Ascending aorta (tissue), 2 donors: ENCODE data around the gene CDK11B. TPM values are rescaled to one million over a fixed set of nuclear protein-coding genes. Genes with fewer than 3 reads are reported as not detected.
"Not testable (repeated sequence)": the region's sequence is repeated elsewhere in the genome, so short reads cannot be mapped to it uniquely, and the experiment has no call there.

Experiments
- DNase-seq, 2 donors: peaks; one replicate each; pipeline ENCODE4 v3.0.0-alpha.2; 2019; ENCODE audit warnings: low spot score in 2 of 2
- H3K27ac ChIP-seq, 2 donors: fragments of 200-600 bp; sonication (generic); one replicate each; pipeline ENCODE4 v1.5.1; 2016 to 2017; ENCODE audit warnings: mild to moderate bottlenecking in 1 of 2
- H3K27me3 ChIP-seq: fragments of 200-600 bp; sonication (generic); one replicate; pipeline ENCODE4 v1.5.1; 2017
- H3K36me3 ChIP-seq, 2 donors: fragments of 200-600 bp; sonication (generic); one replicate each; pipeline ENCODE4 v1.5.1; 2016
- H3K4me1 ChIP-seq, 2 donors: fragments of 200-600 bp; sonication (generic); one replicate each; pipeline ENCODE4 v1.5.1; 2016 to 2017; ENCODE audit warnings: mild to moderate bottlenecking in 1 of 2
- H3K4me3 ChIP-seq, 2 donors: fragments of 200-600 bp; sonication (generic); one replicate each; pipeline ENCODE4 v1.5.1; 2016 to 2017; ENCODE audit warnings: mild to moderate bottlenecking in 1 of 2
- H3K9me3 ChIP-seq, 2 donors: fragments of 200-600 bp; sonication (generic); one replicate each; pipeline ENCODE4 v1.5.1; 2016
- CTCF ChIP-seq, 3 experiments: fragments of 200-600 bp in 2 of 3; fragments of 450-650 bp in 1 of 3; sonication (generic) in 2 of 3; IDR thresholded peaks; one replicate each; pipeline ENCODE4 v1.5.1; 2016 to 2019; ENCODE audit warnings: antibody characterized with exemption in 3 of 3, mild to moderate bottlenecking in 1 of 3, moderate library complexity in 1 of 3
- intact Hi-C: fragments of 100-400 bp; cut with DNase I; formaldehyde crosslinking; loops from one replicate; pipeline ENCODE4 v1.15.1; 2023
- total RNA-seq: library from RNA; depleted of rRNA; stranded (reverse); fragments of >200 nt; gene quantifications from one replicate; pipeline ENCODE4 v1.1.0, GENCODE V29; 2016

CDK11B gene
- total RNA-seq, 1 donor from 2014 or later = 24.8 TPM

DNA sequence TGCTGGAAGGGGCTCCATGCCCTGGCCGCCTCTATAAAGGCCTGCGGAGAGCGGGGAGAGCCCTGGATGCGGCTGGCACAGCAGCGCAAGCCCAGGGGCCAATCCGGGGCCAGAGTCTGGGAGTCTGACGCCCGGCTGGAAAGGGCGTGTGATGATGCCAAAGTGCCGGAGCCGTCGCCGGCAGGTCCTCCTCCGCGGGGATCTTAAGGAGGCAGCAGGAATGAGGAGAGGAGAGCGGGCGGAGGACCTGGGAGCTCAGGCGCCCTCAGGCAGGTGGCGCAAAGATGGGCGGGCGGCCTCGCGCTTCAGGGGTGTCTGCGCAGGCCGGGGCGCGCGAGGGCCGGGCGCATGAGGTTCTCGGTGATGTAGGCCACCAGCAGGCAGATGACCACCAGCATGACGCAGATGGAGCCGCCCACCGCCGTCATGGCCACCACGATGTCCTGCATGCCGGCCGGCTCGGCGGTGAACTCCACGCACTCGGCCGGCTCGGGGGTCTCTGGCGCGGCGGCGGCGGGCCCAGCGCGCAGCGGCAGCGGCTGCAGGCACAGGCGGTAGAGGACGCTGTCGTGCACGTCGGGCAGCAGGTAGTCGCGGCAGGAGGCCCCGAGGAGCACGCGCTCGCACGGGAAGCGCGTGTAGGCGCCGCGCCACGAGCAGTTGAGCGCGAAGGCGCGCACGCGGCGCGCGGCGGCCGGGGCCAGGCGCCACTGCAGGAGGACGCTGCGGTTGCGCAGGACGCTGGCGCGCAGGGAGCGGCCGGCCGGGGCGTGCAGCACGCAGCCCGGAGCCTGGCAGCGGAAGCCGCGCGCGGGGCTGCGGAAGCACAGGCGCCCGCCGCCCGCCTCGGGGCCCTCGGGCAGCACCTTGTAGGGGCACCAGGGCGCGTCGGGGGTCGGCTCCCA lies 59.5 kb downstream of the CDK11B start:
- no peak for DNase-seq
- no peak for TF ChIP-seq CTCF (IDR thresholded peaks at IDR 0.05)
- Histone ChIP-seq H3K36me3 (no peaks in the 10 kb centered on the region), H3K27me3 (peaks cover 6% of the 10 kb centered on the region), H3K4me1 (peaks cover 4 to 5% of the 10 kb centered on the region in 2 donors), H3K27ac (no peak overlapping the region), H3K4me3 (peak overlapping the region; percentile 7 to 53), H3K9me3 (no peaks in the 10 kb centered on the region)
- intact Hi-C loops = no loop called here

- no peak for TF ChIP-seq CTCF (IDR thresholded peaks at IDR 0.05)
Measured at GRCh38 chr1:1598720-1599029, 60.1 kb downstream of the CDK11B start.

GRCh38 chr1:1598051-1598719 lies 60.6 kb downstream of the CDK11B start:
- DNase-seq = no peak
- intact Hi-C loops = no loop called here
- Histone ChIP-seq H3K4me1 (peaks cover 4 to 5% of the 10 kb centered on the region in 2 donors), H3K4me3 (no peak overlapping the region), H3K9me3 (no peaks in the 10 kb centered on the region), H3K36me3 (no peaks in the 10 kb centered on the region), H3K27me3 (peaks cover 6% of the 10 kb centered on the region), H3K27ac (no peak overlapping the region)
- no peak for TF ChIP-seq CTCF (IDR thresholded peaks at IDR 0.05)

More at GRCh38 chr1:1598720-1599029, 60.1 kb downstream of the CDK11B start:
- H3K4me3 ChIP-seq = no peak overlapping the region
- H3K36me3 ChIP-seq = no peaks in the 10 kb centered on the region
- peaks cover 4 to 5% of the 10 kb centered on the region in 2 donors for H3K4me1 ChIP-seq
- no peaks in the 10 kb centered on the region for H3K9me3 ChIP-seq
- H3K27ac ChIP-seq = no peak overlapping the region
- peaks cover 6% of the 10 kb centered on the region for H3K27me3 ChIP-seq
- intact Hi-C loops = no loop called here
- DNase-seq = no peak

GRCh38 chr1:1597275-1597930 lies 61.4 kb downstream of the CDK11B start:
- no peak for DNase-seq
- H3K4me3 ChIP-seq = no peak overlapping the region
- peaks cover 6% of the 10 kb centered on the region for H3K27me3 ChIP-seq
- TF ChIP-seq CTCF (IDR thresholded peaks at IDR 0.05) = no peak
- H3K27ac ChIP-seq = no peak overlapping the region
- H3K36me3 ChIP-seq = no peaks in the 10 kb centered on the region
- intact Hi-C loops = no loop called here
- H3K4me1 ChIP-seq = peaks cover 4 to 5% of the 10 kb centered on the region in 2 donors
- no peaks in the 10 kb centered on the region for H3K9me3 ChIP-seq

DNA sequence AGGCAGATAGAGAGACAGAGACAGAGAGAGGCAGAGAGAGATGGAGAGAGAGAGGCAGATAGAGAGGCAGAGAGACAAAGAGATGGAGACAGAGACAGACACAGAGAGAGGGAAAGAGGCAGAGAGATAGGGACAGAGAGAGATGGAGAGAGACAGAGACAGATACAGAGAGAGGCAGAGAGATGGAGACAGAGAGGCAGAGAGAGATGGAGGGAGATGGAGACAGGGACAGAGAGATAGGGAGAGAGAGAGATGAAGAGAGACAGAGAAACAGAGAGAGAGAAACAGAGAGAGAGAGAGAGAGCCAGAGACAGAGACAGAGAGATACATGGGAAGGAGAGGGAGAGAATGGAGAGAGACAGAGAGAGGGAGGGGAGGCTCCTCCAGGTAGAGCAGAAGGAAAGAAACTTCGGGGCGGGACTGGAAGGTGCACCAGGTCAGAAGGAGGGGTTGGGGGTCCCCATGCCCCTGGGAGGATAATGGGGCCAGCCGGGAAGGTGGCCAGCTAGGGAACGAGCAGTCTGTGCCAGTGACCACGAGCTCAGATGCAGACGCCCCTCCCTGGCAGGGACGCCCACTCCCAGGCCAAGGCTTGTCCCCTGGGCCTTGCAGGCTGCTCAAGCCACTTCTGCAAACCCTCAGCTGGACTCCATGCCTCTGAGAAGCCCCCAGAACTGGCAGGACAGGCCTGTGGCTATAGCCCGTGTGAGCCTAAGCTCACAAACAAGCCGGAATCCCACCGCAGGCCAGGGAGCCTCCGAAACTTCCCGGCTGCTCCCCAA lies 62.1 kb downstream of the CDK11B start:
- Histone ChIP-seq H3K4me3 (no peak overlapping the region), H3K9me3 (no peaks in the 10 kb centered on the region), H3K27me3 (peaks cover 6% of the 10 kb centered on the region), H3K36me3 (no peaks in the 10 kb centered on the region), H3K4me1 (peaks cover 4 to 5% of the 10 kb centered on the region in 2 donors), H3K27ac (no peak overlapping the region)
- TF ChIP-seq CTCF (IDR thresholded peaks at IDR 0.05) = no peak
- intact Hi-C loops = no loop called here
- DNase-seq = no peak

DNA sequence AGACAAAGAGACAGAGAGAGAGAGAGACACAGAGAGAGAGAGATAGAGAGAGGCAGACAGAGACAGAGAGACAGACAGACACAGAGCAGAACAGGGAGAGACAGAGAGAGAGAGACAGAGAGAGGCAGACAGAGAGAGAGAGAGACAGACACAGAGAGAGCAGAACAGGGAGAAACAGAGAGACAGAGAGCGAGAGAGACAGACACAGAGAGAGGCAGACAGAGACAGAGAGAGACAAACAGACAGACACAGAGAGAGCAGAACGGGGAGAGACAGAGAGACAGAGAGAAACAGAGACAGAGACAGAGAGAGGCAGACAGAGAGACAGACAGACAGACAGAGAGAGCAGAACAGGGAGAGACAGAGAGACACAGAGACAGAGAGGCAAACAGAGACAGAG lies 63.5 kb downstream of the CDK11B start:
- H3K4me1 ChIP-seq, H3K27ac ChIP-seq, DNase-seq, H3K27me3 ChIP-seq, intact Hi-C loops, H3K36me3 ChIP-seq, H3K4me3 ChIP-seq, H3K9me3 ChIP-seq: not testable (repeated sequence)
